OCI-LY3 (cell line): ENCODE data around the gene HOXD1.

ENCODE experiments used
- H2AFZ ChIP-seq: fragments of 200-600, 300-600 bp; shearing (Covaris generic); 2 replicates; pipeline ENCODE4 v1.6.0; 2014; ENCODE audit warnings: antibody characterized with exemption, low read depth, low read length
- H3K27ac ChIP-seq: fragments of 200-600, 300-600 bp; sonication (generic); 2 replicates; pipeline ENCODE4 v1.5.1; 2014; ENCODE audit warnings: mild to moderate bottlenecking, low read length, moderate library complexity, mixed read lengths
- H3K27me3 ChIP-seq: fragments of 200-600, 300-600 bp; sonication (generic); 2 replicates; pipeline ENCODE4 v1.6.1; 2014; ENCODE audit warnings: low read depth, low read length, mixed read lengths
- H3K36me3 ChIP-seq: fragments of 200-600, 300-600 bp; sonication (generic); replicated peaks from 2 replicates; pipeline ENCODE3; 2014; ENCODE audit warnings: low read depth, low read length, mixed read lengths
- H3K4me1 ChIP-seq: fragments of 300-600, 200-600 bp; sonication (generic); 2 replicates; pipeline ENCODE4 v1.6.1; 2014; ENCODE audit warnings: low read length, mixed read lengths
- H3K4me2 ChIP-seq: fragments of 200-600, 300-600 bp; sonication (generic); 2 replicates; pipeline ENCODE4 v1.6.1; 2014; ENCODE audit warnings: low read length, mixed read lengths
- H3K4me3 ChIP-seq: fragments of 300-600, 200-600 bp; sonication (generic); 2 replicates; pipeline ENCODE4 v1.5.1; 2014; ENCODE audit warnings: antibody characterized with exemption, mild to moderate bottlenecking, low read length, moderate library complexity
- H3K79me2 ChIP-seq: fragments of 300-600, 200-600 bp; shearing (Covaris generic); 2 replicates; pipeline ENCODE4 v1.6.1; 2014; ENCODE audit warnings: mild to moderate bottlenecking, low read length, mixed read lengths
- H3K9ac ChIP-seq: fragments of 300-600, 200-600 bp; shearing (Covaris generic); 2 replicates; pipeline ENCODE4 v1.6.0; 2014; ENCODE audit warnings: mild to moderate bottlenecking, low read length, moderate library complexity
- H3K9me3 ChIP-seq: fragments of 200-600, 300-600 bp; shearing (Covaris generic); 2 replicates; pipeline ENCODE4 v1.6.1; 2014; ENCODE audit warnings: low read length, mixed read lengths; ENCODE audit not compliant: insufficient read depth
- H4K20me1 ChIP-seq: fragments of 200-600, 300-600 bp; sonication (generic); 2 replicates; pipeline ENCODE4 v1.6.1; 2016; ENCODE audit warnings: low read length, mixed read lengths; ENCODE audit not compliant: insufficient read depth
- EZH2phosphoT487 ChIP-seq: fragments of 200-600 bp; shearing (Covaris generic); IDR thresholded peaks from 2 replicates; pipeline ENCODE4 v1.6.1; 2018; ENCODE audit warnings: antibody characterized with exemption, mixed run types, low read depth
- TF ChIP-seq, protein P1 (sequence below): fragments of 200-600, 300-600 bp; sonication (generic); IDR thresholded peaks from 2 replicates; pipeline ENCODE4 v1.5.1; 2014; ENCODE audit warnings: antibody characterized with exemption, low read length, low read depth

The HOXD1 gene

DNA sequence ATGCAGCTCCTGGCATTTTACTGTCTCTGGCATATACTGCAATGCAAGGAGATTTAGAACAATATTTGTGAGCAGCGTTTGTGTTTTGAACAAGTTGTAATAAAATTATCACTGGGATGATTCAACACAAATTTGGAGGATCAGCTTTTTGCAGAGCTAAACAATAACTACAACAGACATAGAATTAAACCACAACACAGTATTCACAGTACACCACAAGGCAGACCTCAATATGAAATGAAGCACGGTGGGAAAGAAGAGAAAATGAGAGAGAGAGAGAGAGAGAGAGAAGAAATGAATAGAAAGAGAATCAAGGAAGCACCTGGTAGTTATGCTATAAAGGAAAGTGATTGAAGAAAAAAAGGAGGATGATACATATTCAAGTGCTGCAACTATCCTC, 39.4 kb downstream of the HOXD1 start:
- H2AFZ ChIP-seq, result no peak overlapping the region
- TF ChIP-seq, protein P1, sequence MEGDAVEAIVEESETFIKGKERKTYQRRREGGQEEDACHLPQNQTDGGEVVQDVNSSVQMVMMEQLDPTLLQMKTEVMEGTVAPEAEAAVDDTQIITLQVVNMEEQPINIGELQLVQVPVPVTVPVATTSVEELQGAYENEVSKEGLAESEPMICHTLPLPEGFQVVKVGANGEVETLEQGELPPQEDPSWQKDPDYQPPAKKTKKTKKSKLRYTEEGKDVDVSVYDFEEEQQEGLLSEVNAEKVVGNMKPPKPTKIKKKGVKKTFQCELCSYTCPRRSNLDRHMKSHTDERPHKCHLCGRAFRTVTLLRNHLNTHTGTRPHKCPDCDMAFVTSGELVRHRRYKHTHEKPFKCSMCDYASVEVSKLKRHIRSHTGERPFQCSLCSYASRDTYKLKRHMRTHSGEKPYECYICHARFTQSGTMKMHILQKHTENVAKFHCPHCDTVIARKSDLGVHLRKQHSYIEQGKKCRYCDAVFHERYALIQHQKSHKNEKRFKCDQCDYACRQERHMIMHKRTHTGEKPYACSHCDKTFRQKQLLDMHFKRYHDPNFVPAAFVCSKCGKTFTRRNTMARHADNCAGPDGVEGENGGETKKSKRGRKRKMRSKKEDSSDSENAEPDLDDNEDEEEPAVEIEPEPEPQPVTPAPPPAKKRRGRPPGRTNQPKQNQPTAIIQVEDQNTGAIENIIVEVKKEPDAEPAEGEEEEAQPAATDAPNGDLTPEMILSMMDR, result no peak
- TF ChIP-seq EZH2phosphoT487, result no peak
- no peak overlapping the region for H3K4me2 ChIP-seq
- H3K4me3 ChIP-seq, result no peak overlapping the region
- H3K27me3 ChIP-seq, result no peaks in the 10 kb centered on the region
- no peaks in the 10 kb centered on the region for H3K36me3 ChIP-seq
- H3K4me1 ChIP-seq, result peaks cover 7% of the 10 kb centered on the region; the same call in 1 of the 2 replicates
- no peaks in the 10 kb centered on the region for H4K20me1 ChIP-seq
- H3K27ac ChIP-seq, result no peak overlapping the region
- H3K79me2 ChIP-seq, result no peaks in the 10 kb centered on the region
- H3K9me3 ChIP-seq, result no peaks in the 10 kb centered on the region
- no peak overlapping the region for H3K9ac ChIP-seq

DNA sequence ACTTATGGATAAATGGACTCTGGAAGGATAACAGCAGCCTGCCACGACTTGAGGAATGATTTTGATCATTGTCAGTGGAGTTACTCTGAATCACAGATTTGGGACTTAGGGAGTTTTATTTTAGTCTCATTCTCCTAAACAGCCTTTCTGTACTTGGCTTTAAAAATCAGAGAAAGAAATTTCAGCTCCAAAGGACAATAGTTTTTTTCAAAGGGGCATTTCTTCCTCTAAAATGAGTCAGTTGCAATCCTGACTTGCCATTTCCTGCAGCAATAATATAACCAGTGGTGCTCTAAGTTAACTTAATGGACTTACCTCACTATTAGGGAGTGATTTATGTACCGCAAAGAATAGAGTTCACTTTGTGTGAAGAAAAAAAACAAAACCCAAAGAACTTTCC, 45.7 kb downstream of the HOXD1 start:
- Histone ChIP-seq H3K4me3 (no peak overlapping the region), H3K79me2 (no peaks in the 10 kb centered on the region), H3K36me3 (no peaks in the 10 kb centered on the region), H2AFZ (no peak overlapping the region), H4K20me1 (no peaks in the 10 kb centered on the region), H3K9ac (no peak overlapping the region), H3K4me2 (no peak overlapping the region), H3K9me3 (no peaks in the 10 kb centered on the region), H3K27ac (no peak overlapping the region), H3K27me3 (no peaks in the 10 kb centered on the region; the same call in 1 of the 2 replicates), H3K4me1 (no peaks in the 10 kb centered on the region)
- TF ChIP-seq EZH2phosphoT487, result no peak
- TF ChIP-seq, protein P1, result no peak

DNA sequence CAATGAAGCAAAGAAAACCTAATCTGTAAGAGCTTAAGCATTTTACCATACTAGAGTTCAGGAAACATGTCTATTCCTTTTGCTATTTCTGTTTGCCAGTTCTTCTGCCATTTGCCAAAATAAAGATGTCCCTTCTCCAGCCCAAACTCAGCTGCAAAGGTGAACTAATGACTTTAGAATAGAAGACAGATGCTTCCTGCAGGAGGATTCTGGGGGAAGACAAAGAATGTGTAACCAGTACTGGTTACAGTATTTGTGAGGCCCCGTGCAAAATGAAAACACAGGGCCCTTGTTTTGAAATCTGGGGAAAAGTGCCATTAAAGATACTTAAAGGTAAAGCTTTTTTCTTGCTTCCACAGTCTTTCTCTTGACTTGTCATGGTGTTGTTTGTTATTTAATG, 46.5 kb downstream of the HOXD1 start:
- no peaks in the 10 kb centered on the region for H3K4me1 ChIP-seq
- no peak overlapping the region for H3K27ac ChIP-seq
- no peak overlapping the region for H3K9ac ChIP-seq
- no peaks in the 10 kb centered on the region for H3K36me3 ChIP-seq
- no peaks in the 10 kb centered on the region for H3K79me2 ChIP-seq
- H2AFZ ChIP-seq, result no peak overlapping the region
- TF ChIP-seq EZH2phosphoT487, result no peak
- TF ChIP-seq, protein P1, result no peak
- no peaks in the 10 kb centered on the region; the same call in 1 of the 2 replicates for H3K27me3 ChIP-seq
- H3K4me2 ChIP-seq, result no peak overlapping the region
- no peak overlapping the region for H3K4me3 ChIP-seq
- no peaks in the 10 kb centered on the region for H3K9me3 ChIP-seq
- H4K20me1 ChIP-seq, result no peaks in the 10 kb centered on the region

DNA sequence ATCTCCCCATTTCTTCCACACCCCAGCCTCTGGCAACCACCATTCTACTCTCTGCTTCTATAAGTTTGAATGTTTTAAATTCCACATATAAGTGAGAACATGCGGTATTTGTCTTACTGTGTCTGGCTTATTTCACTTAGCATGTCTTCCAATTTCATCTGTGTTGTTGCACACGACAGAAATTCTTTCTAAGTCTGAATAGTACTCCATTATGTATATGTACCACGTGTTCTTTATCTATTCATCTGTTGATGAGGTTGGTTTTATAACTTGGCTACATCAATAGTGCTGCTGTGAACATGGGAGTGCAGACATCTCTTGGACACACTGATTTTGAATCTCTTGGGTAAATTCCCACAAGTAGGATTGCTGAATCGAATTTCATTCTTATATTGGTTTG, 49.0 kb downstream of the HOXD1 start:
- TF ChIP-seq, protein P1, result no peak
- no peak for TF ChIP-seq EZH2phosphoT487
- Histone ChIP-seq H3K36me3 (no peaks in the 10 kb centered on the region), H3K4me1 (no peaks in the 10 kb centered on the region), H3K4me2 (no peak overlapping the region), H3K4me3 (no peak overlapping the region), H3K9ac (no peak overlapping the region), H4K20me1 (no peaks in the 10 kb centered on the region), H3K79me2 (no peaks in the 10 kb centered on the region), H2AFZ (no peak overlapping the region), H3K27ac (no peak overlapping the region), H3K27me3 (no peaks in the 10 kb centered on the region; the same call in 1 of the 2 replicates), H3K9me3 (no peaks in the 10 kb centered on the region)
